CD4-positive, alpha-beta T cell (primary cell): ENCODE results near the gene WNT16. TPM values are rescaled to one million over a fixed set of nuclear protein-coding genes. Genes with fewer than 3 reads are reported as not detected.

ENCODE experiments used
- ATAC-seq: fragments of 200-7000 bp; cut with Tn5 transposase; one replicate; pipeline ENCODE4 v1.10.0; 2022; ENCODE audit warnings: mild to moderate bottlenecking; ENCODE audit not compliant: poor library complexity
- CTCF ChIA-PET: fragments of 350-600 bp; sonication (Branson Sonifier 250); formaldehyde crosslinking; loops from one replicate; lab custom pipeline; 2021; ENCODE audit warnings: antibody characterized with exemption, inconsistent platforms; lab: Charles Lee
- POLR2A ChIA-PET: fragments of 350-600 bp; sonication (Branson Sonifier 250); formaldehyde crosslinking; loops from one replicate; lab custom pipeline; 2021; ENCODE audit warnings: antibody characterized with exemption, inconsistent platforms; lab: Charles Lee
- DNase-seq, 14 experiments: peaks; one replicate each; pipeline ENCODE4 v3.0.0-alpha.2; 2013 to 2020; ENCODE audit warnings: mixed read lengths in 2 of 14
- H3K27ac ChIP-seq, 2 donors: one replicate each; pipeline versions ENCODE4 v1.5.1 to v1.7.0; 2013; ENCODE audit warnings: low read length in 2 of 2, low read depth in 1 of 2, mild to moderate bottlenecking in 1 of 2
- H3K27me3 ChIP-seq, 2 experiments: 1 replicate in 1 of 2; 2 replicates in 1 of 2; pipeline versions ENCODE4 v1.6.1 to v1.7.0; 2013; ENCODE audit warnings: low read length in 2 of 2, control low read depth in 1 of 2, mild to moderate bottlenecking in 1 of 2, moderate library complexity in 1 of 2; ENCODE audit not compliant: insufficient read depth in 2 of 2, control insufficient read depth in 1 of 2
- H3K36me3 ChIP-seq: one replicate; pipeline ENCODE4 v1.6.1; 2013; ENCODE audit warnings: low read length, control low read depth; ENCODE audit not compliant: insufficient read depth
- H3K4me1 ChIP-seq: one replicate; pipeline ENCODE4 v1.6.1; 2013; ENCODE audit warnings: low read length, control low read depth; ENCODE audit not compliant: insufficient read depth
- H3K4me3 ChIP-seq: one replicate; pipeline ENCODE4 v1.5.1; 2013; ENCODE audit warnings: mild to moderate bottlenecking, low read length, moderate library complexity
- H3K9me3 ChIP-seq, 2 experiments: 1 replicate in 1 of 2; 2 replicates in 1 of 2; pipeline versions ENCODE4 v1.6.1 to v1.7.0; 2013; ENCODE audit warnings: low read length in 2 of 2, mild to moderate bottlenecking in 2 of 2, control low read depth in 1 of 2, moderate library complexity in 1 of 2; ENCODE audit not compliant: control insufficient read depth in 1 of 2, insufficient read depth in 1 of 2
- H3K27ac Mint-ChIP-seq: one replicate; pipeline ENCODE4 v1.8.0; 2020; ENCODE audit warnings: mixed read lengths
- H3K27me3 Mint-ChIP-seq: one replicate; pipeline ENCODE4 v1.8.0; 2021; ENCODE audit warnings: mixed read lengths
- H3K36me3 Mint-ChIP-seq: one replicate; pipeline ENCODE4 v1.8.0; 2021; ENCODE audit warnings: low read depth, mixed read lengths
- H3K4me1 Mint-ChIP-seq: one replicate; pipeline ENCODE4 v1.8.0; 2021; ENCODE audit warnings: low read depth, mixed read lengths
- H3K4me3 Mint-ChIP-seq: one replicate; pipeline ENCODE4 v1.8.0; 2020; ENCODE audit warnings: mild to moderate bottlenecking, mixed read lengths
- H3K9me3 Mint-ChIP-seq: one replicate; pipeline ENCODE4 v1.8.0; 2020; ENCODE audit warnings: mixed read lengths
- CTCF ChIP-seq: fragments of 200-600 bp; IDR thresholded peaks from one replicate; pipeline ENCODE4 v1.8.0; 2022; ENCODE audit warnings: antibody characterized with exemption, mild to moderate bottlenecking
- intact Hi-C, 2 experiments: fragments of 100-400 bp; cut with DNase I in 1 of 2; cut with micrococcal nuclease in 1 of 2; formaldehyde crosslinking; loops; one replicate each; pipeline versions ENCODE4 v1.15.1 to v1.9.0; 2023 to 2025; cut with DNase I, micrococcal nuclease
- total RNA-seq, 174 experiments: library from RNA in 2 of 174; stranded (reverse) in 2 of 174; gene quantifications; one replicate each; pipeline ENCODE4 v1.2.3 and lab custom pipeline; 2021 to 2026

WNT16 gene
- total RNA-seq, 2 experiments from 2014 or later: not detected

DNA sequence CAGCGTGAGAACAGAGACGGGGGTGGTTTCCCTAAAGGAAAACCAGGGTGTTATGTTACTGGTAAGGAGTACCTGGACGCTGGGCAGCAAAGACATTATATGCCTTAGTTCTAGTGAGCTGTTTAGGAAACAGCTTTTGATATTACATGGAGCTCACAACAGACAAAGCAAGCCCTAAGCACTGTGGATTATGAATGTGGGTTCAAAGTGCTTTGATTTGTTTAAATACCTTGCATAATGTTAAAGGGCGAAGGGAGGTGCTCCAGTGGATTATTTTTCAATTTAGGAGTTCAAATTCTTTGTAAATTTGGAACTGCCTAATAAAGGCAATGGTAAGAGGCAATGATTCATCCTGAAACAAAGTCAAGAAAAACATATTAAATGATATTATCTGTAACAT, 13.8 kb downstream of the WNT16 start:
- H3K4me1 ChIP-seq: no peaks in the 10 kb centered on the region
- Mint-ChIP-seq H3K27ac (no peak overlapping the region), H3K36me3 (peaks cover 13% of the 10 kb centered on the region), H3K27me3 (no peaks in the 10 kb centered on the region), H3K4me1 (no peaks in the 10 kb centered on the region), H3K9me3 (no peaks in the 10 kb centered on the region), H3K4me3 (no peak overlapping the region)
- ChIA-PET CTCF (no interaction called here), POLR2A (no interaction called here)
- TF ChIP-seq CTCF: no peak
- no peak overlapping the region for H3K27ac ChIP-seq
- no peaks in the 10 kb centered on the region for H3K9me3 ChIP-seq
- no peak overlapping the region for H3K4me3 ChIP-seq
- intact Hi-C loops: no loop called here
- ATAC-seq (no peak), DNase-seq (no peak)
- H3K36me3 ChIP-seq: peaks cover 6% of the 10 kb centered on the region
- H3K27me3 ChIP-seq: no peaks in the 10 kb centered on the region

- Histone ChIP-seq H3K27ac (no peak overlapping the region), H3K4me1 (no peaks in the 10 kb centered on the region), H3K4me3 (no peak overlapping the region), H3K27me3 (no peaks in the 10 kb centered on the region), H3K36me3 (peaks cover 6% of the 10 kb centered on the region), H3K9me3 (no peaks in the 10 kb centered on the region)
- H3K27me3 Mint-ChIP-seq: no peaks in the 10 kb centered on the region
- no peak for TF ChIP-seq CTCF
- no peak overlapping the region for H3K4me3 Mint-ChIP-seq
- ChIA-PET CTCF (no interaction called here), POLR2A (no interaction called here)
- no peak for DNase-seq
- no peak for ATAC-seq
- H3K27ac Mint-ChIP-seq: no peak overlapping the region
- H3K4me1 Mint-ChIP-seq: no peaks in the 10 kb centered on the region
- intact Hi-C loops: no loop called here
- peaks cover 13% of the 10 kb centered on the region for H3K36me3 Mint-ChIP-seq
- no peaks in the 10 kb centered on the region for H3K9me3 Mint-ChIP-seq
Observed at GRCh38 chr7:121343302-121343701, 14.5 kb downstream of the WNT16 start.

DNA sequence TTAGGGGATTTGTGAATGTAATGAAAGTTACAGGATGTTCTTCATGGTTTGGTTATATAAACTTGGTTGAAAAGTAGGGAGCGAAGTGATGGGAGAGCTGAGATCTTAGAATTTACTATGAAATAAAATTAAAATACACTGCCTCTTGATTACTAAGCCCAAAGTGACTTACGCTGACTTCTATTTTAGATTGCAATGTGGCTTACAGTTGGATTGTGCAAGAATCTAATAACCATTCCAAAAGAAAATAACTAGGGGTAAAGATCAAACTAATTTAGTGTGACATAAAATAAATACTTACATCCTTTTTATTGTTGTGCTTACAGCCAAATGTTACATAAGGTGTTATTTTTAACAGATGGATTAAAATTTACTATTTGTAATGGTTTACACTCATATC, 15.3 kb downstream of the WNT16 start:
- ATAC-seq (no peak), DNase-seq (no peak)
- no peaks in the 10 kb centered on the region for H3K27me3 Mint-ChIP-seq
- no peaks in the 10 kb centered on the region for H3K4me1 ChIP-seq
- H3K36me3 ChIP-seq: peaks cover 8% of the 10 kb centered on the region
- intact Hi-C loops: no loop called here
- no peaks in the 10 kb centered on the region for H3K9me3 ChIP-seq
- peaks cover 13% of the 10 kb centered on the region for H3K36me3 Mint-ChIP-seq
- no peak overlapping the region for H3K4me3 Mint-ChIP-seq
- CTCF ChIA-PET: no interaction called here
- H3K4me3 ChIP-seq: no peak overlapping the region
- no peak overlapping the region for H3K27ac ChIP-seq
- no peaks in the 10 kb centered on the region for H3K9me3 Mint-ChIP-seq
- TF ChIP-seq CTCF: no peak
- no peaks in the 10 kb centered on the region for H3K27me3 ChIP-seq
- POLR2A ChIA-PET: no interaction called here
- H3K27ac Mint-ChIP-seq: no peak overlapping the region
- no peaks in the 10 kb centered on the region for H3K4me1 Mint-ChIP-seq
